HepG2 (cell line): ENCODE measurements around the gene TMEM134. TPM values are rescaled to one million over a fixed set of nuclear protein-coding genes. Genes with fewer than 3 reads are reported as not detected.

Source experiments
- CBX5 ChIP-seq: sonication (generic); formaldehyde crosslinking; IDR thresholded peaks from 2 replicates; pipeline ENCODE4 v1.4.0; 2020; ENCODE audit warnings: missing genetic modification reagents, borderline replicate concordance
- CCDC6 ChIP-seq: sonication (generic); formaldehyde crosslinking; IDR thresholded peaks from 2 replicates; pipeline ENCODE4 v1.8.1; 2022; ENCODE audit warnings: mild to moderate bottlenecking, missing genetic modification reagents, moderate library complexity
- FOSL2 ChIP-seq: sonication (generic); formaldehyde crosslinking; IDR thresholded peaks from 2 replicates; pipeline ENCODE4 v1.4.0; 2020; ENCODE audit warnings: missing genetic modification reagents
- GABPB1 ChIP-seq: IDR thresholded peaks from 2 replicates; pipeline ENCODE4 v1.6.1; 2016; ENCODE audit warnings: mild to moderate bottlenecking, missing genetic modification reagents, moderate library complexity, missing compliant biosample characterization
- HHEX ChIP-seq: IDR thresholded peaks from 2 replicates; pipeline ENCODE4 v1.6.1; 2016; ENCODE audit warnings: control low read depth
- IRF2 ChIP-seq: IDR thresholded peaks from 2 replicates; pipeline ENCODE4 v1.6.1; 2018; ENCODE audit warnings: missing genetic modification reagents, missing compliant biosample characterization
- KDM1A ChIP-seq: IDR thresholded peaks from 2 replicates; pipeline ENCODE4 v1.6.1; 2016; ENCODE audit warnings: missing compliant biosample characterization
- KDM2A ChIP-seq: sonication (generic); formaldehyde crosslinking; IDR thresholded peaks from 2 replicates; pipeline ENCODE4 v1.4.0; 2020; ENCODE audit warnings: low read depth, missing genetic modification reagents, borderline replicate concordance
- MIXL1 ChIP-seq: IDR thresholded peaks from 2 replicates; pipeline ENCODE4 v1.6.1; 2016
- MTA1 ChIP-seq: sonication (generic); formaldehyde crosslinking; IDR thresholded peaks from 2 replicates; pipeline ENCODE4 v1.4.0; 2020; ENCODE audit warnings: missing genetic modification reagents, mild to moderate bottlenecking, borderline replicate concordance
- NRL ChIP-seq: sonication (generic); formaldehyde crosslinking; IDR thresholded peaks from 2 replicates; pipeline ENCODE4 v1.5.0; 2020; ENCODE audit warnings: missing genetic modification reagents, mild to moderate bottlenecking, moderate library complexity, borderline replicate concordance
- PAF1 ChIP-seq: IDR thresholded peaks from 2 replicates; pipeline ENCODE4 v1.6.1; 2016; ENCODE audit warnings: missing genetic modification reagents, missing compliant biosample characterization
- RBM39 ChIP-seq: fragments of 200-400 bp; formaldehyde crosslinking; IDR thresholded peaks from one replicate; pipeline ENCODE4 v1.6.1; 2018; ENCODE audit warnings: antibody characterized with exemption, mild to moderate bottlenecking, low read depth, low read length; ENCODE audit not compliant: poor library complexity, severe bottlenecking
- SOX6 ChIP-seq, 2 experiments: fragments of 450-650 bp in 1 of 2; sonication (generic) in 1 of 2; formaldehyde crosslinking in 1 of 2; IDR thresholded peaks; 2 replicates each; pipeline versions ENCODE4 v1.4.0 to v1.6.1; 2017 to 2020; ENCODE audit warnings: antibody characterized with exemption in 1 of 2, mild to moderate bottlenecking in 1 of 2, missing genetic modification reagents in 1 of 2
- THAP11 ChIP-seq: IDR thresholded peaks from 2 replicates; pipeline ENCODE4 v1.6.1; 2016; ENCODE audit warnings: missing biosample characterization, missing genetic modification reagents
- ZNF235 ChIP-seq: sonication (generic); formaldehyde crosslinking; IDR thresholded peaks from 2 replicates; pipeline ENCODE4 v1.8.1; 2023; ENCODE audit warnings: mild to moderate bottlenecking, missing genetic modification reagents, borderline replicate concordance
- ZNF3 ChIP-seq: IDR thresholded peaks from 2 replicates; pipeline ENCODE4 v1.7.0; 2017; ENCODE audit warnings: inconsistent platforms
- ZNF333 ChIP-seq: sonication (generic); formaldehyde crosslinking; IDR thresholded peaks from 2 replicates; pipeline ENCODE4 v1.4.0; 2020; ENCODE audit warnings: mild to moderate bottlenecking, missing genetic modification reagents, borderline replicate concordance
- ZNF605 ChIP-seq: sonication (generic); formaldehyde crosslinking; IDR thresholded peaks from 2 replicates; pipeline ENCODE4 v1.8.0; 2022; ENCODE audit warnings: mild to moderate bottlenecking, missing genetic modification reagents
- ZNF782 ChIP-seq: sonication (generic); formaldehyde crosslinking; IDR thresholded peaks from 2 replicates; pipeline ENCODE4 v1.4.0; 2020; ENCODE audit warnings: missing genetic modification reagents, mild to moderate bottlenecking, borderline replicate concordance
- ZNF788 ChIP-seq: sonication (generic); formaldehyde crosslinking; IDR thresholded peaks from 2 replicates; pipeline ENCODE4 v1.5.0; 2020; ENCODE audit warnings: mild to moderate bottlenecking, missing genetic modification reagents, borderline replicate concordance
- polyA plus RNA-seq, 8 experiments: library from polyadenylated mRNA; depleted of rRNA in 3 of 8; stranded (reverse) in 7 of 8; unstranded in 1 of 8; fragments of >200 nt; fragmentation: Illumina TruSeq in 4 of 8; extraction: Trizol in 4 of 8; gene quantifications; 2 replicates each; pipeline versions ENCODE4 v1.2.1 to v1.2.3, GENCODE V29; 2011 to 2016; ENCODE audit warnings: low read depth in 4 of 8, missing spikeins in 1 of 8, mixed read lengths in 1 of 8; ENCODE audit not compliant: insufficient read depth in 1 of 8
- total RNA-seq, 5 experiments: library from RNA; depleted of rRNA; stranded (reverse); fragments of >200 nt; fragmentation: Illumina TruSeq; extraction: Trizol; gene quantifications; 2 replicates each; pipeline ENCODE4 v1.2.3, GENCODE V29; 2016; ENCODE audit warnings: low read depth in 1 of 5
- TF ChIP-seq, protein P1 (sequence below), 2 experiments: sonication (generic) in 1 of 2; formaldehyde crosslinking in 1 of 2; IDR thresholded peaks; 2 replicates each; pipeline versions ENCODE4 v1.6.1 to v1.9.0; 2014 to 2022; ENCODE audit warnings: antibody characterized with exemption in 1 of 2, borderline replicate concordance in 1 of 2, inconsistent platforms in 1 of 2, low read depth in 1 of 2, missing genetic modification reagents in 1 of 2
- TF ChIP-seq, protein P2 (sequence below): IDR thresholded peaks from 2 replicates; pipeline ENCODE4 v1.6.1; 2016; ENCODE audit warnings: missing genetic modification reagents, missing compliant biosample characterization

TMEM134 gene
- total and polyA plus RNA-seq, 2 of the 13 experiments (the other 11 are each of a cell fraction or from before 2014, with no cell fraction given), result 6.9 to 26.9 TPM

DNA sequence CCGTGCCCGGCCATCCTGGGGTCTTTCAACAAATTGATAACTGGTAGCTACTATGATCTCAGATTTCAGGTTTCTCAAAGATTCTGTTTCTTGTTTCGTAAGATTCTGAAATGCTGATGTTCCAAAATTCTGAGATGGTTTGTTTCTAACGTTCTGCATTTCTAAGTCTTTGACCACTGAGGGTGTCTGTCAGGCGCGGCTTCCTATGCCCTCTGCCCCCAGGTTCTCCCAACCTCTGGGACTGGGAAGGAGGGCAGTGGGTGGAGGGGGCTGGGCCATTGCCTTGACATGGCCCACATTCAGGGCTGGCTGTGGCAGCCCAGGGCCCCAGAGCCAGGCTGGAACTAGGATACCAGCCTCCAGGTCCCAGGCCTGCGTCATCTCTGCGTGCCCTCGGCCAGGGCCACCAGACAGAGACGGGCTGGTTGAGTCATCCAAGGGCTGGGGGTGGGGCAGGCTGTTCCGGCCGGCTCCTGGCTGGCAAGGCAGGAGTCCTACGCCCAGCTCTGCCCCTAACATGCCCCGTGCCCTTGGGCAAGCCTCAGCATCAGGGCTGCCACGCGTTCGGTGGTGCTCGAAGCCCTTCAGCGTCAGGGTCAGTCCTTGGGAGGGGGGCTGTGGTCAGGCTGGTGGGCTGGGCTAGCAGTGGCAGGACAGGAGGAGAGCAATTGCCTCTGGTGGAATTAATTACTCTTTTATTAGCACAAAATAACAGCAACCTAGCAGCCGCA is 5.2 kb downstream of the TMEM134 start (continued):
- TF ChIP-seq ZNF333 (CRISPR knock-in tag), result 0 out of 2 replicates have a peak, but pooled peaks have one; percentile 24
- TF ChIP-seq KDM2A, result peak; percentile 54
- TF ChIP-seq NRL (CRISPR knock-in tag), result peak; percentile 66; the same call in 1 of the 2 replicates
- no peak for TF ChIP-seq ZNF782 (CRISPR knock-in tag)
- no peak for TF ChIP-seq PAF1 (CRISPR knock-in tag)
- TF ChIP-seq KDM1A, result no peak
- peak; percentile 17; the same call in 1 of the 2 replicates for TF ChIP-seq HHEX (CRISPR knock-in tag)
- 0 out of 2 replicates have a peak, but pooled peaks have one; percentile 40 for TF ChIP-seq CCDC6 (CRISPR knock-in tag)
- TF ChIP-seq MIXL1 (CRISPR knock-in tag), result peak; percentile 7; the same call in 1 of the 2 replicates
- peak; percentile 72 for TF ChIP-seq GABPB1 (CRISPR knock-in tag)
- peak; percentile 97 for TF ChIP-seq FOSL2 (CRISPR knock-in tag)
- TF ChIP-seq SOX6 (IDR thresholded peaks at IDR 0.05), result no peak
- TF ChIP-seq SOX6 (CRISPR knock-in tag; IDR thresholded peaks at IDR 0.05), result peak; percentile 32; the same call in 1 of the 2 replicates
- TF ChIP-seq, protein P1, sequence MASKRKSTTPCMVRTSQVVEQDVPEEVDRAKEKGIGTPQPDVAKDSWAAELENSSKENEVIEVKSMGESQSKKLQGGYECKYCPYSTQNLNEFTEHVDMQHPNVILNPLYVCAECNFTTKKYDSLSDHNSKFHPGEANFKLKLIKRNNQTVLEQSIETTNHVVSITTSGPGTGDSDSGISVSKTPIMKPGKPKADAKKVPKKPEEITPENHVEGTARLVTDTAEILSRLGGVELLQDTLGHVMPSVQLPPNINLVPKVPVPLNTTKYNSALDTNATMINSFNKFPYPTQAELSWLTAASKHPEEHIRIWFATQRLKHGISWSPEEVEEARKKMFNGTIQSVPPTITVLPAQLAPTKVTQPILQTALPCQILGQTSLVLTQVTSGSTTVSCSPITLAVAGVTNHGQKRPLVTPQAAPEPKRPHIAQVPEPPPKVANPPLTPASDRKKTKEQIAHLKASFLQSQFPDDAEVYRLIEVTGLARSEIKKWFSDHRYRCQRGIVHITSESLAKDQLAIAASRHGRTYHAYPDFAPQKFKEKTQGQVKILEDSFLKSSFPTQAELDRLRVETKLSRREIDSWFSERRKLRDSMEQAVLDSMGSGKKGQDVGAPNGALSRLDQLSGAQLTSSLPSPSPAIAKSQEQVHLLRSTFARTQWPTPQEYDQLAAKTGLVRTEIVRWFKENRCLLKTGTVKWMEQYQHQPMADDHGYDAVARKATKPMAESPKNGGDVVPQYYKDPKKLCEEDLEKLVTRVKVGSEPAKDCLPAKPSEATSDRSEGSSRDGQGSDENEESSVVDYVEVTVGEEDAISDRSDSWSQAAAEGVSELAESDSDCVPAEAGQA (IDR thresholded peaks at IDR 0.05; ENCODE audit: low read depth), result 0 out of 2 replicates have a peak, but pooled peaks have one; percentile 7
- TF ChIP-seq, protein P1 (CRISPR knock-in tag; IDR thresholded peaks at IDR 0.05; ENCODE audit: borderline replicate concordance), result no peak
- peak; percentile 46; the same call in 1 of the 2 replicates for TF ChIP-seq ZNF3 (CRISPR knock-in tag)
- peak; percentile 13; the same call in 1 of the 2 replicates for TF ChIP-seq IRF2 (CRISPR knock-in tag)
- 0 out of 2 replicates have a peak, but pooled peaks have one; percentile 18 for TF ChIP-seq CBX5 (CRISPR knock-in tag)
- 0 out of 2 replicates have a peak, but pooled peaks have one; percentile 8 for TF ChIP-seq MTA1
- TF ChIP-seq, protein P2, sequence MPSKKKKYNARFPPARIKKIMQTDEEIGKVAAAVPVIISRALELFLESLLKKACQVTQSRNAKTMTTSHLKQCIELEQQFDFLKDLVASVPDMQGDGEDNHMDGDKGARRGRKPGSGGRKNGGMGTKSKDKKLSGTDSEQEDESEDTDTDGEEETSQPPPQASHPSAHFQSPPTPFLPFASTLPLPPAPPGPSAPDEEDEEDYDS, result no peak
- 0 out of 2 replicates have a peak, but pooled peaks have one; percentile 19 for TF ChIP-seq ZNF605
- TF ChIP-seq RBM39, result peak; percentile 83
- TF ChIP-seq ZNF235 (CRISPR knock-in tag), result 0 out of 2 replicates have a peak, but pooled peaks have one; percentile 43
- TF ChIP-seq THAP11 (CRISPR knock-in tag), result peak; percentile 68; the same call in 1 of the 2 replicates
- peak; percentile 19; the same call in 1 of the 2 replicates for TF ChIP-seq ZNF788
